Activated CD4-positive, alpha-beta T cell treated with anti-CD3 and anti-CD28 coated beads, Interleukin-2, Interleukin-4, amounts not matched to agents 100 ng/mL and 50 ng/mL, durations not matched to agents 16 hours and 8 hours (primary cell): Measurements from ENCODE around the gene SPINDOC.

Experiments
- DNase-seq: peaks from one replicate; pipeline ENCODE4 v3.0.0-alpha.2; 2020; ENCODE audit warnings: low spot score

The SPINDOC gene

DNA sequence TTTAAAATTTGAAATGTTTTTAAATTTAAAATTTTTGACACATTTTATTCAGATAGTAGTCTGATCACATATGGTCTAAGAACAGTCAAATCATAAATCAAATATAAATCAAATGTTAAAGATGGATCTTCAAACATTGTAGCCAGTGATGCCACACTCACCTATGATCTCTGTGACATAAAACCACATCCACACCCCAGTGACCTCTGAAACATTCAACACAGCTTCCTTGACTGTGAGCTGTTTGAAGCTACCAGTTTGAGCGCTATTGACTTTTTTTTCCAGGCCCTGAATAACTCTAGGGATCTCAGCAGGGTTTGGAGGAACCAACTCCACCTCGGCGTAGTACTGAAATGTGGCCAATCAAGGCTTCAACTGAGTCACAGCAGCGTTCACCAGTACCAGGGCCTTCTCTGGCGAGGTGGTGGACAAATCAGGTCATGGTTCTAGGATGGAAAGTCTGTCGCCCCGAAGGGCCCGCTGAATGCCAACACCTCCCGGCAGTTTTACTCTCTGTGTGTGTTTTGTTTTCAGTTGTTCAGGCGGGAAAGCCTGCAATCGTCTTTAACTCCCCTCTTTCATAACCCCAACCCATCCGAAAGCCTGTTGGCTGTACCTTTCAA, 21.4 kb downstream of the SPINDOC start:
- DNase-seq = no peak

GRCh38 chr11:63835158-63835545, 21.9 kb downstream of the SPINDOC start:
- no peak for DNase-seq

GRCh38 chr11:63837027-63837688, 23.9 kb downstream of the SPINDOC start:
- DNase-seq = peak; percentile 82

GRCh38 chr11:63837739-63838138, 24.5 kb downstream of the SPINDOC start:
- no peak for DNase-seq

- no peak for DNase-seq
Measured at GRCh38 chr11:63838150-63838677, 25.0 kb downstream of the SPINDOC start.

DNA sequence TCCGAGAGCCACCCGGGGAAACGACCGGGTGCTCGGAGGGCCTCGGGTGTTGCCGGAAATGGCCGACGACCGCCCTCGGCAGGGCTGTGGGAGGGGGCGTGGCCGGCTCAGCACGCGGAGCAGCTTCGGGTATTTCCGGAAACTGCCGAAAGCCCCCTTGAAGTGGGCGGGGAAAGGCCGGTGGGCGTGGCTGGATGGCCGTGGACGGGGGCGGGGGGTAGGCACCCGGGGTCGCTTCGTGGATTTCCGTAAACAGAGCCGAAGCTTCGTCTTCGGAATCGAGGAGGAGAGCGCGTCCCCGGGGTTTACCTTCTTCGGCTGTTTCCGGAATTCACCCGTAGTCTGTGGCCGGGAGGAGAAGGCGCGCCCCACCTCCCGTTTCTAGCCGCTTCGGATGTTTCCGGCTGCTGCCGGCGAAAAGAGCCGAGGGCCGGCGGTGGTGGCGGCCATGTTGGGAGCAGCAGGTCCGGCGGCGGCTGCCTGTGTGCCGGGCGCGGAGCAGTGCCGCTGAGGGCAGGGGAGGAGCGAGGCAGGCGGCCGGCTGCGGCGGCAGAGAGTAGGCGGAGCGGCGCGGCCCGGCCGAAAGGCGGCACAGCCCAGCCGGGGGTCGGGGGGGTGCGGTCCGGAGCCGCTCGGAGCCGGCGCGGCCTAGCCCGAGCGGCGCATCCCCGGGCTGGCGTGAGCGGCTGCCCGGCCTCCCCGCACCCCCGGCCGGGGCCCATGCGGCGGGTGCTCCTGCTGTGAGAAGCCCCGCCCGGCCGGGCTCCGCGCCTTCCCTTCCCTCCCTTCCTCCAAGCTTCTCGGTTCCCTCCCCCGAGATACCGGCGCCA, 25.6 kb downstream of the SPINDOC start, which contains the start of gene MARK2:
Gene MARK2 (plus strand): TSS at position 433 of the 830 bp plus-strand sequence. CDS start 397 bp downstream, at position 830.
- peak; percentile 100 for DNase-seq

DNA sequence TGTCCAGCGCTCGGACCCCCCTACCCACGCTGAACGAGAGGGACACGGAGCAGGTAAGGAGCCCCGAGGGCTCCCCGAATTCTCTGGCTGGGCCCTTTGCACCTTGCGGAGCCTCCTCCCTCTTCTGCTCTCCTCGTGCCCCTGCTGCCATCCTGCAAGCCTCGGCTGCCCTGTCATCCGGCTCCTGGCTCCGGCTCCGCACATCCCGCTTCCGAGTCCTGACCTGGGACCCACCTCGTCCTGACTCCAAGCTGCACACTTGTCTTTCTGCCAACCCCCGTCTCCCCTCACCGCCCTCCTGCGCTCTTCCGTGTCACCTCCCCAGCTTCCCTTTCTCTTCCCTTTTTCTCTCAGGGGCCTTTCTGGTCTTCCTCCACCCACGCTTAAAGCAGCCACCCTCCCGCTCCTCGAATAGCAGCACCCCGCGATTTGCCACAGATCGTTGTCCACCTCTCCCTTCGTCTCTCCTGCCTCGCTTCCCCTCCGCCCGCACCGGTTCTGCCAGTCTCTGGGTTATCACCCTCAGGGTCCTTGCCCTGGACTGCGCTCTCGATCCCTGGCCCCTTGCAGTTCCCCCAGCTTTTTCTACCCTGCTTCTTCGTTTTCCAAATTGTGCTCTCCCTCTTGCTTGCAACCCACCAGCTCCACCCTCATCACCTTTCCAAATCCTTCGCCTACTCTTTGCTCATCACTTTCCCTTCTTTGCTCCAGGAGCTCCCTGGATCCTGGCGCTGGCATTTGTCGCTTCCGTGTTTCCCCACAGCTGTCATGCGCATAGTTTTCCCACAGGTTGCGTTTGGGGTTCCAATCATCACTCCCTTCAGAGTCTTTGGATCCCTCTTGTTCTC, 26.5 kb downstream of the SPINDOC start:
- peak; percentile 25 for DNase-seq

GRCh38 chr11:63840356-63841060, 27.3 kb downstream of the SPINDOC start:
- no peak for DNase-seq

- no peak for DNase-seq
Measured at GRCh38 chr11:63841554-63841953, 28.3 kb downstream of the SPINDOC start.

DNA sequence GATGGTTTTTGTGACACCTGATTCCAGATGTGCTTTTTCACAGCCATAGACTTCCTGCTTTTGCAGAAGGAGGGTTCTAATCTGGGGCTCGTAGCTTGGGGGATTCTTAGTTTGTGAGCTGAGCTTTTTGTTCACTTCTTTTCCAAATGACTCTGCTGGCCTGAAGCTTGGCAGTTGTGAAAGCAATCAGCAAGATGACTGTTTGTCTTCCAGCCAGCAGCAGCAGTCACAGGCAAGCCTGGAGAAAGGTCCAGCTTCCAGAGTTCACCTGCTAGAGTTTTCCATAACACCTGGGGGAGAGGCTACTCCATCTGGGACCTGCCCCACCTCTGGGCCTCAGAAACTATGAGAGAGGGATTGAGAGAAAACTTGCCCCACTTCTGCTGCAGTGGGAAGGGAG, 29.8 kb downstream of the SPINDOC start:
- DNase-seq = no peak

DNA sequence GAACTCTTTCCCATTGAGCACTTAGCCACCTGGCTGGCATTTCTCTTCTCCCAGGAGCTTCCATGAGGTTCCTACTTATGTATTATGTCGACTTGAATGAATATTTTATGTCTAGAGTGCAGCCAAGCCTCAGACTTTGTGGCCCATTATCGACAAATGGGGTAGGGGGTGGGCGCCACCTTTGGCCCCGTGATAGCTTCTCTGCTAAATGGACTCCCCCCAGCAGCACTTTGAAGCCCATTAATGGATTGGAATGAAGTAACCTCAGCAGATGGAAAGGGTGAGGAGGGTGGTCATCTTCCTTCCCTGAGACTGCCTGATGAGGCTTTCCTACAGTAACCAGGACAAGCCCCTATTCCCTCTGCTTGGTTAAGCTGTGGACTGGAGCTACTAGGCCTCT, 31.6 kb downstream of the SPINDOC start:
- no peak for DNase-seq

GRCh38 chr11:63845303-63845702, 32.0 kb downstream of the SPINDOC start:
- DNase-seq = no peak

DNA sequence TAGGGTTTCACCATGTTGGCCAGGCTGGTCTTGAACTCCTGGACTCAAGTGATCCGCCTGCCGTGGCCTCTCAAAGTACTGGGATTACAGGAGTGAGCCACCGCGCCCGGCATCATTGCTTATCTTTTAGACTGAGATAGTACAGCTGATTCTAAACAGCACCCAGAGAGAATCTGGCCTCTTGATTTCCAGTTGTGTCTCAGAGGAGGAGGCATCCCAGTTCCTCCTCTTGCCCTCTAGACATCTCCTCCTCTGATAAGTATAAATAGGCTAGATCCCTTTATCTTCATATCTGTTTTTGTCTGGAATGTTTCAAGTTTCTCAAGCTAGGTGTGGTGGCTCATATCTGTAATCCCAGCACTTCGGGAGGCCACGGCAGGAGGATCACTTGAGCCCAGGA, 32.7 kb downstream of the SPINDOC start:
- no peak for DNase-seq

GRCh38 chr11:63846897-63847296, 33.6 kb downstream of the SPINDOC start:
- DNase-seq = no peak

GRCh38 chr11:63847363-63847762, 34.1 kb downstream of the SPINDOC start:
- DNase-seq = no peak

DNA sequence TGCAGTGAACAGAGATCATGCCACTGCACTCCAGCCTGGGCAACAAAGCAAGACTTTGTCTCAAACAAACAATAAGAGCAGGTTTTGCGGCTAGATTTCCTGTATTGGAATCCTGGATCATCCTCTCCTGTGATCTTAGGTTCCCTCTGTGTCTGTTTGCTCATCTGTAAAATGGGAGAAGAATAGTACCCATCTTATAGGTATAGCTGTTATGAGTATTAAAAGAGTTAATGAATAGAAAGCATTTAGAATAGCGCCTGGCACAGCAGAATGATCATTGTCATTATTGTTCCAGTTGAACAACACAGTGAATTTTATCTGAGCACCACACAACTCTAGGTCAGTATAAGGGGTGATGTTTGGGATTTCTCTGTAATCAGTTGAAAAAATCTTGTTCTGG, 36.4 kb downstream of the SPINDOC start:
- no peak for DNase-seq

GRCh38 chr11:63850920-63851319, 37.7 kb downstream of the SPINDOC start:
- no peak for DNase-seq

- no peak for DNase-seq
Measured at GRCh38 chr11:63851364-63851763, 38.1 kb downstream of the SPINDOC start.

DNA sequence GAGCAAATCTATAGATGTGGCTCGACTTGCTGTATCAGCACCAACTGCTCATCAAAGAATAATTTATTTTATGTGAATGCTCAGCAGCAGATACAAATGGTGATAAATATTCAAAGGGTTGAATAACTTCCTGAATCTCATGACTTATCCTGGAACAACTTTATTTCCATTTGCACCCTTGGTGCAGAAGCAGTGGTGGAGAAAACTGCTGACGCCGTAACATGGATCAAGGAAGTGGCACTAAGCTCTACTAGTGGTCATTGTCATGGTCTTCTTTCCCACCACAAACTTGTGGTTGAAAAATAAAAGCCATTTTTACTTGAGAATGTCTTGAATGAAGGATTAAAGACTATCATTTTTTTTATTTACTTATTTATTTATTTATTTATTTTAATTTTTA, 40.2 kb downstream of the SPINDOC start:
- no peak for DNase-seq

GRCh38 chr11:63854696-63855095, 41.4 kb downstream of the SPINDOC start:
- DNase-seq = no peak

DNA sequence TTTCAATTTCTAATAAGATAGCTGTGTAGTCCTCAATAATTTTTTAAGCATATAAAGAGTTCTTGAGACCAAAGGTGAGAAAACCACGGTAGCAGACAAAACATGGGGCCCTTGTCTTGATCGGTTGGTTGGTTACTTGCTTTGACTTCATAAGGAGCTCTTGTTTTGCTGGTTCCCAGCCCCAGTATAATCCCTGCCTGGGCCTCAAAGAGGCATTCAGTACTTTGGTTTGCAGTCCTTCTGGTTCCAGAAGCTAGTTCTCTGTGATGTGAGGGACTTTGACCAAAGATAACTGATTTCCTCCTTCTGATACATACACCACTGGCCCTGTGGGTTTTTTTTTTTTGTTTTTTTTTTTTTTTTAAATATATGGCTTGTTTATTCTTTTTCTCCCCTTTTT, 42.7 kb downstream of the SPINDOC start:
- no peak for DNase-seq
